ENCODE data around the gene ZHX3.

The ZHX3 gene

DNA sequence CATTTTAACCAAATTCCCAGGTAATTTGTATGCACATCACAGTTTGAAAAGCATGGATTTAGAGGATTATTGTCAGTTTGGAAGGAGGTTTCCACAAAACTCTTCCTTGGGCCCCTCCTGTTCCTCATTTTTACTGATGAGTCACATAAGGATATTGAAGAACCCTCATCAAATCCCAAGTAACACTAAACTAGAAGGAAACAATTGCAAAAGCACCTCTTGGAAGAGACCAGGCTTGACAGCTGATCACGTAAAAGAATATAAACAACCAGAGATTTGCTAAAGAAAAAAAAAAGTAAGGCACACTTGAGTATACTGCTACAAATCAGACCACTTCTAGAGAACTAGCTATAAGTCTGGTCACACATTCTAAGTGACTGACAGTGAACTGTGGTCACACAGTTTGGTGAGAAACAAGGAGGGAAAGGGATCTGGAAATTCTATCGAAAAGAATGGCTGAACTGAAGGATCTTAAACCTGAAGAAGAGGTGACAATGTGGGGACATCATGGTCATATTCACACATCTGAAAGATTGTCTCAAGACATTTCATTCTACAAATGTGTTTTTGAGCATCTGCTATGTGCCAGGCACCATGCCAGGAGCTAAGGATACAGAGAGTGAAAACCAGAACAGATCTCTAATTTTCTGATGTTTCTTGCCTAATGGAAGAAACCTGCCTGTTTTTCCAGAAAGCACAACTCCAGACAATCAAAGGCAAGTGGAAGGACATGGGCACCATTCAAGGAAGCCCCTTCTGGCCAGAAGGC is 24.1 kb downstream of the ZHX3 start:
- DNase-seq: no peak

- DNase-seq: peak; percentile 71 to 87
Observed at GRCh38 chr20:41290804-41291389, 26.6 kb downstream of the ZHX3 start.

GRCh38 chr20:41287327-41287726 is 30.2 kb downstream of the ZHX3 start:
- no peak for DNase-seq

DNA sequence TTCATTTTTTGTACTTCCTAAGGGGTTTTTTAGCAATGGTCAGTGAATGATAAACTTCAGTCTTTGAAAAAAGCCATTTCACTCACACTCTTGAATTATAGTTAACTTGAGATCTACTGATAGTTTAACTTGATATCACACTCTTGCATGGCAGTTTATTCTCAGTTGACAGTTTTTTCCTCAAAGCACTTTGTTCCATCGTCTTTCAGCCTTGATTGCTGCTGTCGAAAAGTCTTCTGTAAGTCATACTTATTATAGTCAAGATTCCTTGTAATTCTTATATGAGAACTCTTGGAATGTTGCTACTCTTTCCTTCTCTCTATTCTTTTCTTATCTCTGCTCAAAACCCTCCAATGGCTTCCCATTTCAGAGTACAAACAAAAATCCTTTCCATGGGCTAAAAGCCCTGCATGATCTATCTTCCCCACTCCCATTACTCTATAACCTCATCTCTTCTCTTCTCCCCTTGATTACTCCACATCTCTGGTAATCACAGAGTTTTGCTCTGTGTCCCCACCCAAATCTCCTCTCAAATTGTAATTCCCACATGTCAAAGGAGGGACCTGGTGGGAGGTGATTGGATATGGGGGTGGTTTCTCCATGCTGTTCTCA is 31.2 kb downstream of the ZHX3 start:
- no peak for DNase-seq

GRCh38 chr20:41279546-41280225 is 37.8 kb downstream of the ZHX3 start:
- peak; percentile 21 to 66 for DNase-seq

GRCh38 chr20:41278936-41279335 is 38.6 kb downstream of the ZHX3 start:
- no peak for DNase-seq

GRCh38 chr20:41277049-41277448 is 40.5 kb downstream of the ZHX3 start:
- DNase-seq: no peak

GRCh38 chr20:41276317-41276751 is 41.2 kb downstream of the ZHX3 start:
- no peak for DNase-seq

- no peak for DNase-seq
Observed at GRCh38 chr20:41275301-41275731, 42.2 kb downstream of the ZHX3 start.

GRCh38 chr20:41274152-41274551 is 43.4 kb downstream of the ZHX3 start:
- no peak for DNase-seq

DNA sequence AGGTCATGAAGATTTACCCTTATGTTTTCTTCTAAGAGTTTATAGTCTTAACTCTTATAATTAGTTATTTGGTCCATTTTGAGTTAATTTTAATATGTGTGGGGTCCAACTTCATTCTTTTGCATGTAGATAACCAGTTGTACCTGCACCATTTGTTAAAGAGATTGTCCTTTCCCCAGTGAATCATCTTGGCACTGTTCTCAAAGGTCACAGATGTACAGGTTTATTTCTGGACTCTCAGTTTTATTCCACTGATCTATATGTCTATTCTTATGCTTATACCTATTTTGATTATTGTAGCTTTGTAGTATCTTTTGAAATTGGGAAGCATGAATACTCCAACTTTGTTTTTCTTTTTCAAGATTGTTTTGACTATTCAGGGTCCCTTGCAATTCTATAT is 44.1 kb downstream of the ZHX3 start:
- DNase-seq: no peak

DNA sequence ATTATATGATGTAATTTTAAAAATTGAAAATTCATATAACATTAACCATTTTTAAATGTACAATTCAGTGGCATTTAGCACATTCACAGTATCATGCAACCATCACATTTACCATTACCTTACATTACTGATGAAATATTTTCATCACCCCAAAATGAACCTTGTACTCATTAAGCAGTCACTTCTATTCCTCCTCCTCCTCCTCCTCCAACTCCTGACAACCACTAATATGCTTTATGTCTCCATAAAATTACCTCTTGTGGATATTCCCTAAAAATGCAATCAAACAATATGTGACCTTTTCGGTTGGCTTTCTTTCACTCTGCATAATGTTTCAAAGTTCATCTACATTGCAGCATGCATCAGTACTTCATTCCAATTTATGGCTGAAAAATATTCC is 45.2 kb downstream of the ZHX3 start:
- peak in 1 of 2 donors; percentile 22 for DNase-seq

GRCh38 chr20:41268917-41269652 is 48.4 kb downstream of the ZHX3 start:
- no peak for DNase-seq

DNA sequence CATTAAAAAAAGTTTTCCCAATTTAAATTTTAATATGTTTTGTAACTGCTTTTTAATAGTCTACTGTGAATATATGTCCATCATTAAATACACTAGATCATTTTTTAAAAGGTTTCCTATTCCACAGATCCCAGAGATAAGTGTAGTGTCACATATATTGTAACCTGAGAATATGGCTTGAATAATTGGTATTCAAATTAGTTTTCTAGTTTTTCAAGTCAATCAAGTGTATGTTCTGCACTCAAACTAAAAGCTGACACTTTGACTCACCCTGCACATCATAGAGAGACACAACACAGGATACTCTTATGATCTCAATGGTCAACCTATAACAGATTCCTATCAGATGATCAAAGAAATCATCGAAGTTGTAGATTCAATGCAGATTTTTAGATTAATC is 49.1 kb downstream of the ZHX3 start:
- no peak for DNase-seq

GRCh38 chr20:41265938-41266337 is 51.6 kb downstream of the ZHX3 start:
- DNase-seq: no peak

- no peak for DNase-seq
Observed at GRCh38 chr20:41264819-41265218, 52.7 kb downstream of the ZHX3 start.

DNA sequence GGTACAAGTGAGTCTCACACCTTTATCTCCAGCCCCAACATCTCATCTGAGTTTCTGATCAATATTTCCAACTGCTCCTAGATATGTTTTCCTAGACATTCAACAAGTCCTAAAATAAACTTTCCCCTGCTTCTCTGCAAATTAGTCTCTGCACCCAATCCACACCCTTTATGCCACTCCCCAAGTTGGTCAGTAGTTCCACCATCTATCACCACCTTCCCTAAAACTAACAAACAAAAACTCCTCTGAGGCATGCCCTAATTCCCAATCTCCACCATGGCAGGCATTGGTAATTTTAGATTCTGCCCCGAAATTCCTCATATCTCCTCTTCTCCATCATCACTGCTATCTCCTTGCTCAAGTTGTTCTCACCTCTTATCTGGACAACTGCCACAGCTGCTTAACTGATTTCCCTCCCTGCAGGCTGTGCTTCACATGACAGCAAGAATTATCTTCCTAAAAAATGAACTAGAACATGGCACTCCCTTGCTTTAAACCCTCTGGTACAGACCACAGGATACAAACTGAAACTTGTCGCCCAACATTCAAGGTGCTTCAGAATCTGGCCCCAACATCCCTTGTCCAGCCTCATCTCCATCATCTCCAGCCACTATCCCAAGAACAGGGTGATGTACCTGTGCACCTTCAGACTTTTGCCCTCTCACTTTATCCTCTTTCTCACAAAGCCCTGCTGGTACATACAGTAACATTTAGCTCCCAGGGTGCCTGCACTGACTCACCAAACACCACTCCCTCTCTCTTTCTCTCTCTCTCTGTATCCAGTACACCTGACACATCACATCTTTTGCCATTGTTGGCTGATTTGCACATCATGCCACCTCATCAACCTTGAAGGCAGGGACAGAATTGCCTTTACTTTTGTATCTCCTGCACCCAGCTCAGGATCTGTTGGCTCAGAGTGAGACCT is 55.5 kb downstream of the ZHX3 start:
- DNase-seq: no peak

- DNase-seq: no peak
Observed at GRCh38 chr20:41261260-41261659, 56.3 kb downstream of the ZHX3 start.

GRCh38 chr20:41260734-41261220 is 56.8 kb downstream of the ZHX3 start:
- DNase-seq: no peak

- DNase-seq: no peak
Observed at GRCh38 chr20:41259309-41259708, 58.2 kb downstream of the ZHX3 start.

DNA sequence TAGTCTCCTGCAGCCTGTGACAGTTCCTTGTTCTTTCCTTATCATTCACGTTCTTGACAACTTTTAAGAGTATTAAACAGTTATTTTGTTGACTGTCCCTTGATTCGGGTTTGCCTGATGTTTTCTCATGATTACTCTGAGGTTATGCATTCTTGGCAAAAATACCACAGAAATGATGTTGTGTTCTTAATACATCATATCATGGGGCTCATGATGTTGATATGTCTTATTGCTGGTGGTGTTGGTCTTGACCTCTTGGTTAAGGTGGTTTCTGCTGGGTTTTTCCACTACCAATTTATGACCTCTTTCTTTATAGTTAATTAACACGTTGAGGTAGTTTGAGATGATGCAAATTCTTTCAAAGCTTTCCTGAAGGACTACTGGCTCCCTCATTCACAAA is 59.1 kb downstream of the ZHX3 start:
- no peak for DNase-seq

DNA sequence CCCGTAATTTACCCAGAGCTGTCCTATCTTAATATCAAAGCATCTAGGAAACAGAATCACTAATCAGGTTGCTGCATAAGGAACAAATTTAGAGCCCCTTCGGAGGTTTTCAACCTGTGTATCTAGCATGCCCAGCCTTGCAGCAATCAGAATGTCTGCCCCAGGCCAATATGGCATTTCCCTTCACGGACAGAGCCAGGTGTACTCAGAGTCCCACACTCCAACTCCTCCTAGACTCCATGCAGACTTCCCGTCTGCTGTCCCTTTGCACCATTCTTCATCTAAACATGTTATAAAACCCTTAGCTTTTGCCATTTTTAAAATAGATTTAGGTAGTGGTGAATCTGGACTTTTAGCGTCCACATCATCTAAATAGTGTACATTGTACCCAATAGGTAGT is 61.0 kb downstream of the ZHX3 start:
- DNase-seq: no peak
